CD14-positive monocyte (primary cell): ENCODE data around the gene STARD10. TPM values are rescaled to one million over a fixed set of nuclear protein-coding genes. Genes with fewer than 3 reads are reported as not detected.

Experiments used
- DNase-seq, 3 donors: peaks; one replicate each; pipeline ENCODE4 v3.0.0-alpha.2; 2011 to 2022
- H2AFZ ChIP-seq: 2 replicates; pipeline ENCODE4 v1.6.0; 2012; ENCODE audit warnings: mild to moderate bottlenecking, low read depth, low read length, inconsistent platforms; ENCODE audit not compliant: insufficient read depth, poor library complexity, severe bottlenecking
- H3K27ac ChIP-seq, 2 donors: 1 replicate in 1 of 2; 2 replicates in 1 of 2; pipeline ENCODE4 v1.5.1; 2012 to 2013; ENCODE audit warnings: low read length in 2 of 2, control low read depth in 1 of 2, inconsistent platforms in 1 of 2, low read depth in 1 of 2, mild to moderate bottlenecking in 1 of 2
- H3K27me3 ChIP-seq, 2 donors: one replicate each; pipeline versions ENCODE4 v1.6.0 to v1.6.1; 2011 to 2013; ENCODE audit warnings: low read length in 2 of 2; ENCODE audit not compliant: control insufficient read depth in 2 of 2, insufficient read depth in 2 of 2
- H3K36me3 ChIP-seq, 2 donors: replicated peaks in 1 of 2; 1 replicate in 1 of 2; 2 replicates in 1 of 2; pipeline versions ENCODE4 v1.5.1 to v1.6.1; 2012 to 2013; ENCODE audit warnings: low read length in 2 of 2, control low read depth in 1 of 2, inconsistent platforms in 1 of 2, mild to moderate bottlenecking in 1 of 2; ENCODE audit not compliant: insufficient read depth in 2 of 2, control insufficient read depth in 1 of 2
- H3K4me1 ChIP-seq, 2 donors: 1 replicate in 1 of 2; 2 replicates in 1 of 2; pipeline versions ENCODE4 v1.5.1 to v1.6.1; 2012 to 2013; ENCODE audit warnings: low read length in 2 of 2, control low read depth in 1 of 2, inconsistent platforms in 1 of 2, mild to moderate bottlenecking in 1 of 2, moderate library complexity in 1 of 2; ENCODE audit not compliant: insufficient read depth in 2 of 2, control insufficient read depth in 1 of 2
- H3K4me2 ChIP-seq: replicated peaks from 2 replicates; pipeline ENCODE3; 2012; ENCODE audit warnings: low read length, moderate library complexity, mild to moderate bottlenecking; ENCODE audit not compliant: poor library complexity, severe bottlenecking; ENCODE audit errors: extremely low read depth
- H3K4me3 ChIP-seq, 3 experiments: fragments of 200-600 bp in 1 of 3; sonication (generic) in 1 of 3; replicated peaks in 1 of 3; 1 replicate in 2 of 3; 2 replicates in 1 of 3; pipeline ENCODE4 v1.5.1; 2011 to 2013; ENCODE audit warnings: low read length in 3 of 3, mild to moderate bottlenecking in 3 of 3, control low read depth in 2 of 3, low read depth in 2 of 3, inconsistent platforms in 1 of 3, moderate library complexity in 1 of 3
- H3K79me2 ChIP-seq: 2 replicates; pipeline ENCODE4 v1.6.0; 2012; ENCODE audit warnings: mild to moderate bottlenecking, control low read depth, inconsistent platforms, low read length, moderate library complexity; ENCODE audit not compliant: insufficient read depth
- H3K9ac ChIP-seq: 2 replicates; pipeline ENCODE4 v1.6.0; 2017; ENCODE audit warnings: low read length, mild to moderate bottlenecking; ENCODE audit not compliant: insufficient read depth, poor library complexity, severe bottlenecking
- H3K9me3 ChIP-seq, 2 donors: replicated peaks in 1 of 2; 1 replicate in 1 of 2; 2 replicates in 1 of 2; pipeline versions ENCODE4 v1.5.1 to v1.6.1; 2012 to 2013; ENCODE audit warnings: low read length in 2 of 2, control low read depth in 1 of 2; ENCODE audit not compliant: control insufficient read depth in 1 of 2, insufficient read depth in 1 of 2
- H4K20me1 ChIP-seq: 2 replicates; pipeline ENCODE4 v1.6.0; 2012; ENCODE audit warnings: mild to moderate bottlenecking, low read length, control low read depth, moderate library complexity; ENCODE audit not compliant: insufficient read depth
- H3K27ac Mint-ChIP-seq, 7 donors: one replicate each; pipeline ENCODE4 v1.8.0; 2020; ENCODE audit warnings: mild to moderate bottlenecking in 7 of 7, mixed read lengths in 7 of 7, moderate library complexity in 6 of 7, inconsistent platforms in 2 of 7
- H3K27me3 Mint-ChIP-seq, 3 donors: one replicate each; pipeline ENCODE4 v1.8.0; 2021 to 2022; ENCODE audit warnings: low read depth in 3 of 3, mild to moderate bottlenecking in 3 of 3, mixed read lengths in 3 of 3, moderate library complexity in 3 of 3, inconsistent platforms in 1 of 3
- H3K36me3 Mint-ChIP-seq, 2 donors: one replicate each; pipeline ENCODE4 v1.8.0; 2020; ENCODE audit warnings: mixed read lengths in 2 of 2, inconsistent platforms in 1 of 2, mild to moderate bottlenecking in 1 of 2
- H3K4me1 Mint-ChIP-seq: one replicate; pipeline ENCODE4 v1.8.0; 2020; ENCODE audit warnings: mild to moderate bottlenecking, mixed read lengths
- H3K4me3 Mint-ChIP-seq, 2 donors: one replicate each; pipeline ENCODE4 v1.8.0; 2020; ENCODE audit warnings: mild to moderate bottlenecking in 2 of 2, mixed read lengths in 2 of 2, moderate library complexity in 1 of 2
- H3K9me3 Mint-ChIP-seq, 7 donors: one replicate each; pipeline ENCODE4 v1.8.0; 2020 to 2022; ENCODE audit warnings: mixed read lengths in 7 of 7, mild to moderate bottlenecking in 6 of 7, moderate library complexity in 6 of 7, inconsistent platforms in 2 of 7
- WGBS: methylation state at CpG from one replicate; pipeline ENCODE4 v1.1.5; 2013; ENCODE audit warnings: missing lambda C conversion rate; ENCODE audit not compliant: insufficient coverage; 5-methylcytosine and 5-hydroxymethylcytosine counted together
- intact Hi-C, 2 donors: fragments of 100-400 bp; cut with micrococcal nuclease; formaldehyde crosslinking; loops; one replicate each; pipeline versions ENCODE4 v1.15.0 to v1.15.1; 2023
- polyA plus RNA-seq, 3 donors: library from polyadenylated mRNA; depleted of rRNA in 1 of 3; unstranded in 2 of 3; stranded (reverse) in 1 of 3; fragments of 300-500 nt in 2 of 3; fragments of >200 nt in 1 of 3; fragmentation: Illumina TruSeq in 2 of 3; gene quantifications; 1 replicate in 2 of 3; 2 replicates in 1 of 3; pipeline ENCODE4 v1.2.3, GENCODE V29; 2012 to 2021
- TF ChIP-seq, protein P1 (sequence below): fragments of 200-600 bp; IDR thresholded peaks from one replicate; pipeline ENCODE4 v1.8.0; 2022; ENCODE audit warnings: antibody characterized with exemption, mild to moderate bottlenecking

Gene STARD10
- polyA plus RNA-seq, 3 donors: 13.6 to 18.7 (median 15.4) TPM

GRCh38 chr11:72769680-72770079, 24.2 kb downstream of the STARD10 start:
- peaks cover 2 to 3% of the 10 kb centered on the region in 2 donors for H3K36me3 Mint-ChIP-seq

GRCh38 chr11:72768581-72768980, 25.3 kb downstream of the STARD10 start:
- no peaks in the 10 kb centered on the region for H3K79me2 ChIP-seq
- H3K27me3 ChIP-seq: no peaks in the 10 kb centered on the region
- no peak overlapping the region for H3K4me3 ChIP-seq
- H3K9me3 Mint-ChIP-seq: no peaks in the 10 kb centered on the region
- H3K27ac ChIP-seq: no peak overlapping the region
- no peak for DNase-seq
- TF ChIP-seq, protein P1, sequence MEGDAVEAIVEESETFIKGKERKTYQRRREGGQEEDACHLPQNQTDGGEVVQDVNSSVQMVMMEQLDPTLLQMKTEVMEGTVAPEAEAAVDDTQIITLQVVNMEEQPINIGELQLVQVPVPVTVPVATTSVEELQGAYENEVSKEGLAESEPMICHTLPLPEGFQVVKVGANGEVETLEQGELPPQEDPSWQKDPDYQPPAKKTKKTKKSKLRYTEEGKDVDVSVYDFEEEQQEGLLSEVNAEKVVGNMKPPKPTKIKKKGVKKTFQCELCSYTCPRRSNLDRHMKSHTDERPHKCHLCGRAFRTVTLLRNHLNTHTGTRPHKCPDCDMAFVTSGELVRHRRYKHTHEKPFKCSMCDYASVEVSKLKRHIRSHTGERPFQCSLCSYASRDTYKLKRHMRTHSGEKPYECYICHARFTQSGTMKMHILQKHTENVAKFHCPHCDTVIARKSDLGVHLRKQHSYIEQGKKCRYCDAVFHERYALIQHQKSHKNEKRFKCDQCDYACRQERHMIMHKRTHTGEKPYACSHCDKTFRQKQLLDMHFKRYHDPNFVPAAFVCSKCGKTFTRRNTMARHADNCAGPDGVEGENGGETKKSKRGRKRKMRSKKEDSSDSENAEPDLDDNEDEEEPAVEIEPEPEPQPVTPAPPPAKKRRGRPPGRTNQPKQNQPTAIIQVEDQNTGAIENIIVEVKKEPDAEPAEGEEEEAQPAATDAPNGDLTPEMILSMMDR: no peak
- H2AFZ ChIP-seq: no peak overlapping the region
- no peak overlapping the region for H3K9ac ChIP-seq
- H3K36me3 Mint-ChIP-seq: peaks cover 2 to 3% of the 10 kb centered on the region in 2 donors
- H3K4me1 ChIP-seq: no peaks in the 10 kb centered on the region
- no peak overlapping the region for H3K4me2 ChIP-seq
- H3K4me1 Mint-ChIP-seq: peaks cover 2% of the 10 kb centered on the region
- H4K20me1 ChIP-seq: no peaks in the 10 kb centered on the region
- H3K9me3 ChIP-seq: no peaks in the 10 kb centered on the region
- intact Hi-C loops: no loop called here
- H3K27ac Mint-ChIP-seq: no peak overlapping the region
- no peaks in the 10 kb centered on the region for H3K36me3 ChIP-seq
- peaks cover 4 to 9% (median 7%) of the 10 kb centered on the region in 3 donors for H3K27me3 Mint-ChIP-seq
- 100% methylated on average over 2 of the region's 3 CpGs for WGBS
- no peak overlapping the region for H3K4me3 Mint-ChIP-seq

More at GRCh38 chr11:72769680-72770079, 24.2 kb downstream of the STARD10 start:
- intact Hi-C loops: loop anchor here in 1 of 2 donors (2.0 kb wide), 1 partner anchor 15 kb away; no protein-coding TSS in a partner anchor
- Histone ChIP-seq H2AFZ (no peak overlapping the region), H3K9ac (no peak overlapping the region), H3K4me1 (no peaks in the 10 kb centered on the region), H3K27me3 (no peaks in the 10 kb centered on the region), H3K4me2 (no peak overlapping the region), H3K9me3 (no peaks in the 10 kb centered on the region), H3K36me3 (no peaks in the 10 kb centered on the region), H4K20me1 (no peaks in the 10 kb centered on the region), H3K27ac (no peak overlapping the region), H3K4me3 (no peak overlapping the region), H3K79me2 (no peaks in the 10 kb centered on the region)
- TF ChIP-seq, protein P1: no peak
- DNase-seq: no peak
- H3K4me3 Mint-ChIP-seq: no peak overlapping the region
- H3K27me3 Mint-ChIP-seq: peaks cover 4 to 9% (median 7%) of the 10 kb centered on the region in 3 donors
- no peak overlapping the region for H3K27ac Mint-ChIP-seq
- H3K4me1 Mint-ChIP-seq: peaks cover 2% of the 10 kb centered on the region
- no peaks in the 10 kb centered on the region for H3K9me3 Mint-ChIP-seq
- no CpG with 5 or more reads among the region's 4 CpGs for WGBS
